Sigmoid colon (tissue), 7 donors: ENCODE measurements around the gene USP9X. TPM values are rescaled to one million over a fixed set of nuclear protein-coding genes. Genes with fewer than 3 reads are reported as not detected.
"Not testable (repeated sequence)": the region's sequence is repeated elsewhere in the genome, so short reads cannot be mapped to it uniquely, and the experiment has no call there.

Source experiments
- DNase-seq: peaks from one replicate; pipeline ENCODE4 v3.0.0-alpha.2; 2019
- H3K27ac ChIP-seq, 4 donors: fragments of 200-600 bp; sonication (generic); one replicate each; pipeline ENCODE4 v1.5.1; 2016 to 2019; ENCODE audit warnings: mild to moderate bottlenecking in 1 of 4
- H3K27me3 ChIP-seq, 3 donors: fragments of 200-600 bp; sonication (generic); one replicate each; pipeline ENCODE4 v1.5.1; 2019; ENCODE audit warnings: mild to moderate bottlenecking in 1 of 3
- H3K36me3 ChIP-seq, 4 donors: fragments of 200-600 bp; sonication (generic); one replicate each; pipeline ENCODE4 v1.5.1; 2016 to 2019
- H3K4me1 ChIP-seq, 4 donors: fragments of 200-600 bp; sonication (generic); one replicate each; pipeline ENCODE4 v1.5.1; 2017 to 2019
- H3K4me3 ChIP-seq, 4 donors: fragments of 200-600 bp; sonication (generic); one replicate each; pipeline ENCODE4 v1.5.1; 2017 to 2019; ENCODE audit warnings: mild to moderate bottlenecking in 2 of 4, moderate library complexity in 1 of 4
- H3K9me3 ChIP-seq, 4 donors: fragments of 200-600 bp in 3 of 4; sonication (generic) in 3 of 4; one replicate each; pipeline versions ENCODE4 v1.5.1 to v1.6.1; 2013 to 2019
- CTCF ChIP-seq, 4 experiments: fragments of 450-650 bp in 3 of 4; fragments of 200-600 bp in 1 of 4; IDR thresholded peaks; one replicate each; pipeline ENCODE4 v1.5.1; 2016 to 2019; ENCODE audit warnings: antibody characterized with exemption in 4 of 4, mild to moderate bottlenecking in 3 of 4, moderate library complexity in 2 of 4
- EP300 ChIP-seq, 4 donors: sonication (generic); formaldehyde crosslinking; IDR thresholded peaks; one replicate each; pipeline ENCODE4 v1.6.1; 2017; ENCODE audit warnings: antibody characterized with exemption in 4 of 4
- POLR2A ChIP-seq, 2 donors: fragments of 450-650 bp; IDR thresholded peaks; one replicate each; pipeline ENCODE4 v1.6.1; 2016; ENCODE audit warnings: antibody characterized with exemption in 2 of 2, mild to moderate bottlenecking in 2 of 2, moderate library complexity in 2 of 2
- POLR2AphosphoS5 ChIP-seq, 4 donors: sonication (generic); formaldehyde crosslinking; IDR thresholded peaks; one replicate each; pipeline ENCODE4 v1.6.1; 2017; ENCODE audit warnings: antibody characterized with exemption in 4 of 4
- WGBS, 2 donors: extraction: QIAGEN DNeasy Blood & Tissue Kit; methylation state at CpG; one replicate each; pipeline ENCODE4 v1.1.7; 2013; 5-methylcytosine and 5-hydroxymethylcytosine counted together
- intact Hi-C: fragments of 100-400 bp; cut with DNase I; formaldehyde crosslinking; loops from one replicate; pipeline ENCODE4 v1.15.1; 2023
- polyA plus RNA-seq, 3 donors: library from polyadenylated mRNA; stranded (reverse); fragments of 200-250 nt; gene quantifications; one replicate each; pipeline ENCODE4 v1.2.3, GENCODE V29; 2013
- total RNA-seq, 4 donors: library from RNA; depleted of rRNA; stranded (reverse); fragments of >200 nt; gene quantifications; one replicate each; pipeline ENCODE4 v1.1.0, GENCODE V29; 2016
- donor health status: healthy with polysubstance abuse.
- donor health status: Bipolar disorder and iron deficiency.
- donor health status: healthy.

Gene USP9X
- total and polyA plus RNA-seq, 7 donors = 9.6 to 84.5 (median 64.3) TPM

- Histone ChIP-seq H3K27ac (no peak overlapping the region), H3K9me3 (peaks cover 0 to 5% (median 0%) of the 10 kb centered on the region in 4 donors), H3K4me1 (peaks cover 0 to 60% (median 24%) of the 10 kb centered on the region in 4 donors), H3K36me3 (no peaks in the 10 kb centered on the region), H3K4me3 (no peak overlapping the region), H3K27me3 (no peaks in the 10 kb centered on the region)
- TF ChIP-seq EP300 (IDR thresholded peaks at IDR 0.05) (no peak), POLR2AphosphoS5 (IDR thresholded peaks at IDR 0.05) (no peak), POLR2A (IDR thresholded peaks at IDR 0.05) (no peak), CTCF (IDR thresholded peaks at IDR 0.05) (no peak)
- intact Hi-C loops = no loop called here
- WGBS, 2 donors = 69 to 75% methylated on average over 1 of the region's 1 CpG
- DNase-seq = no peak
Measured at GRCh38 chrX:41108007-41108406, 22.8 kb downstream of the USP9X start.

GRCh38 chrX:41108463-41109205, 23.4 kb downstream of the USP9X start:
- peaks cover 0 to 55% (median 24%) of the 10 kb centered on the region in 4 donors for H3K4me1 ChIP-seq
- peaks cover 0 to 5% (median 0%) of the 10 kb centered on the region in 4 donors for H3K9me3 ChIP-seq
- DNase-seq = no peak
- H3K4me3 ChIP-seq = no peak overlapping the region
- intact Hi-C loops = no loop called here
- H3K27ac ChIP-seq = no peak overlapping the region
- no peaks in the 10 kb centered on the region for H3K27me3 ChIP-seq
- H3K36me3 ChIP-seq = no peaks in the 10 kb centered on the region
- WGBS, 2 donors = 76 to 90% methylated on average over 5 of the region's 5 CpGs
- TF ChIP-seq EP300 (IDR thresholded peaks at IDR 0.05) = no peak
- TF ChIP-seq POLR2A (IDR thresholded peaks at IDR 0.05) = no peak
- no peak for TF ChIP-seq POLR2AphosphoS5 (IDR thresholded peaks at IDR 0.05)

- DNase-seq = no peak
- H3K27me3 ChIP-seq = no peaks in the 10 kb centered on the region
- no peaks in the 10 kb centered on the region for H3K36me3 ChIP-seq
- 62 to 66% methylated on average over 7 of the region's 7 CpGs for WGBS, 2 donors
- H3K4me1 ChIP-seq = peaks cover 0 to 55% (median 26%) of the 10 kb centered on the region in 4 donors
- no peak overlapping the region for H3K4me3 ChIP-seq
- TF ChIP-seq POLR2A (IDR thresholded peaks at IDR 0.05) (no peak), EP300 (IDR thresholded peaks at IDR 0.05) (no peak), POLR2AphosphoS5 (IDR thresholded peaks at IDR 0.05) (no peak), CTCF (IDR thresholded peaks at IDR 0.05) (no peak)
- H3K9me3 ChIP-seq = peaks cover 0 to 5% (median 0%) of the 10 kb centered on the region in 4 donors
- no peak overlapping the region for H3K27ac ChIP-seq
- intact Hi-C loops = loop anchor here (1.0 to 10.0 kb wide), 3 partner anchors 9 to 316 kb away; no protein-coding TSS in a partner anchor
Measured at GRCh38 chrX:41110801-41111625, 25.8 kb downstream of the USP9X start.

GRCh38 chrX:41115104-41115425, 29.8 kb downstream of the USP9X start:
- not testable (repeated sequence) for H3K9me3 ChIP-seq, H3K27me3 ChIP-seq, H3K4me3 ChIP-seq, DNase-seq, H3K36me3 ChIP-seq
- intact Hi-C loops = loop anchor here (2.0 to 10.0 kb wide), 4 partner anchors 28 to 320 kb away; no protein-coding TSS in a partner anchor
- peak; percentile 36 to 66 (median 56) for TF ChIP-seq CTCF (IDR thresholded peaks at IDR 0.05)
- 0 to 2% methylated on average over 4 of the region's 4 CpGs for WGBS, 2 donors
- peaks cover 0 to 44% (median 19%) of the 10 kb centered on the region in 4 donors for H3K4me1 ChIP-seq
- peak overlapping the region in 2 of 4 donors; percentile 10 to 37 for H3K27ac ChIP-seq

GRCh38 chrX:41116948-41117347, 31.7 kb downstream of the USP9X start:
- no peak for TF ChIP-seq CTCF (IDR thresholded peaks at IDR 0.05)
- TF ChIP-seq POLR2AphosphoS5 (IDR thresholded peaks at IDR 0.05) = no peak
- TF ChIP-seq POLR2A (IDR thresholded peaks at IDR 0.05) = no peak
- TF ChIP-seq EP300 (IDR thresholded peaks at IDR 0.05) = no peak
- Histone ChIP-seq H3K27me3 (no peaks in the 10 kb centered on the region), H3K4me3 (no peak overlapping the region), H3K9me3 (no peaks in the 10 kb centered on the region), H3K36me3 (no peaks in the 10 kb centered on the region), H3K4me1 (peaks cover 0 to 41% (median 12%) of the 10 kb centered on the region in 4 donors), H3K27ac (no peak overlapping the region)
- WGBS, 2 donors = 6 to 12% methylated on average over 4 of the region's 4 CpGs
- no peak for DNase-seq
- intact Hi-C loops = loop anchor here (2.0 to 10.0 kb wide), 4 partner anchors 172 to 466 kb away; no protein-coding TSS in a partner anchor
